Omental fat pad (tissue), 4 donors: ENCODE data around the gene KSR1. TPM values are rescaled to one million over a fixed set of nuclear protein-coding genes. Genes with fewer than 3 reads are reported as not detected.
A peak's percentile ranks its signal among the peaks of the same experiment; 100 is the strongest.
"Not testable (repeated sequence)": the region's sequence is repeated elsewhere in the genome, so short reads cannot be mapped to it uniquely, and the experiment has no call there.

Experiments
- ATAC-seq: fragments of 150-250 bp; one replicate; pipeline ENCODE4 v1.9.1; 2016; ENCODE audit warnings: mild to moderate bottlenecking, moderate library complexity; ENCODE audit not compliant: low FRiP score
- DNase-seq: peaks from one replicate; pipeline ENCODE4 v3.0.0-alpha.2; 2019; ENCODE audit warnings: low spot score
- CTCF ChIP-seq, 3 donors: fragments of 450-650 bp; IDR thresholded peaks; one replicate each; pipeline ENCODE4 v1.5.1; 2016 to 2017; ENCODE audit warnings: antibody characterized with exemption in 3 of 3, mild to moderate bottlenecking in 3 of 3, moderate library complexity in 2 of 3
- total RNA-seq, 4 donors: library from RNA; depleted of rRNA; stranded (reverse); fragments of >200 nt; gene quantifications; one replicate each; pipeline ENCODE4 v1.1.0, GENCODE V29; 2016

The KSR1 gene
- 10 to 100 TPM; 25.8 to 42.3 (median 33.9) TPM for total RNA-seq

- DNase-seq, result peak; percentile 46
- peak; percentile 95 for ATAC-seq
- TF ChIP-seq CTCF (IDR thresholded peaks at IDR 0.05), result no peak
Measured at GRCh38 chr17:27455914-27456680, at the start of gene KSR1. Gene KSR1 (plus strand): TSS chr17:27456448. CDS start chr17:27456644, 196 bp downstream.

GRCh38 chr17:27407916-27408864 is 48.1 kb upstream of the KSR1 start:
- DNase-seq (no peak), ATAC-seq (peak; percentile 66)
- no peak for TF ChIP-seq CTCF (IDR thresholded peaks at IDR 0.05)

GRCh38 chr17:27408891-27409290 is 47.4 kb upstream of the KSR1 start:
- no peak for DNase-seq
- ATAC-seq, result peak; percentile 45
- TF ChIP-seq CTCF (IDR thresholded peaks at IDR 0.05), result no peak

- ATAC-seq, DNase-seq: not testable (repeated sequence)
Measured at GRCh38 chr17:27412158-27412557, 44.1 kb upstream of the KSR1 start.

GRCh38 chr17:27413315-27413714 is 42.9 kb upstream of the KSR1 start:
- ATAC-seq, result no peak
- no peak for TF ChIP-seq CTCF (IDR thresholded peaks at IDR 0.05)
- DNase-seq, result no peak

- no peak for DNase-seq
- ATAC-seq, result no peak
- no peak for TF ChIP-seq CTCF (IDR thresholded peaks at IDR 0.05)
Measured at GRCh38 chr17:27413792-27414191, 42.5 kb upstream of the KSR1 start.

- TF ChIP-seq CTCF (IDR thresholded peaks at IDR 0.05), result no peak
- DNase-seq (no peak), ATAC-seq (no peak)
Measured at GRCh38 chr17:27414271-27414670, 42.0 kb upstream of the KSR1 start.
